ENCODE measurements around the gene FXYD3.

The FXYD3 gene

GRCh38 chr19:35090160-35090505 is 25.5 kb upstream of the FXYD3 start:
- H3K27ac ChIP-seq (ENCODE audit: poor library complexity, severe bottlenecking) = no peak overlapping the region
- ATAC-seq (ENCODE audit: low read depth) (no peak), DNase-seq (ENCODE audit: low spot score) (no peak)
- no peaks in the 10 kb centered on the region for H3K9me3 ChIP-seq (ENCODE audit: severe bottlenecking)
- TF ChIP-seq, protein P1, sequence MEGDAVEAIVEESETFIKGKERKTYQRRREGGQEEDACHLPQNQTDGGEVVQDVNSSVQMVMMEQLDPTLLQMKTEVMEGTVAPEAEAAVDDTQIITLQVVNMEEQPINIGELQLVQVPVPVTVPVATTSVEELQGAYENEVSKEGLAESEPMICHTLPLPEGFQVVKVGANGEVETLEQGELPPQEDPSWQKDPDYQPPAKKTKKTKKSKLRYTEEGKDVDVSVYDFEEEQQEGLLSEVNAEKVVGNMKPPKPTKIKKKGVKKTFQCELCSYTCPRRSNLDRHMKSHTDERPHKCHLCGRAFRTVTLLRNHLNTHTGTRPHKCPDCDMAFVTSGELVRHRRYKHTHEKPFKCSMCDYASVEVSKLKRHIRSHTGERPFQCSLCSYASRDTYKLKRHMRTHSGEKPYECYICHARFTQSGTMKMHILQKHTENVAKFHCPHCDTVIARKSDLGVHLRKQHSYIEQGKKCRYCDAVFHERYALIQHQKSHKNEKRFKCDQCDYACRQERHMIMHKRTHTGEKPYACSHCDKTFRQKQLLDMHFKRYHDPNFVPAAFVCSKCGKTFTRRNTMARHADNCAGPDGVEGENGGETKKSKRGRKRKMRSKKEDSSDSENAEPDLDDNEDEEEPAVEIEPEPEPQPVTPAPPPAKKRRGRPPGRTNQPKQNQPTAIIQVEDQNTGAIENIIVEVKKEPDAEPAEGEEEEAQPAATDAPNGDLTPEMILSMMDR (IDR thresholded peaks at IDR 0.05; ENCODE audit: poor library complexity, severe bottlenecking) = no peak
- no peaks in the 10 kb centered on the region for H3K27me3 ChIP-seq (ENCODE audit: insufficient read depth, poor library complexity, severe bottlenecking)
- no peak overlapping the region for H3K4me3 ChIP-seq (ENCODE audit: severe bottlenecking)
- no peaks in the 10 kb centered on the region for H3K4me1 ChIP-seq (ENCODE audit: insufficient read depth, poor library complexity, severe bottlenecking)
- H3K36me3 ChIP-seq (ENCODE audit: low read depth) = no peaks in the 10 kb centered on the region

GRCh38 chr19:35090506-35091214 is 25.0 kb upstream of the FXYD3 start:
- H3K4me3 ChIP-seq (ENCODE audit: severe bottlenecking) = no peak overlapping the region
- TF ChIP-seq, protein P1 (IDR thresholded peaks at IDR 0.05; ENCODE audit: poor library complexity, severe bottlenecking) = peak; percentile 80
- peaks cover under 1% of the 10 kb centered on the region for H3K4me1 ChIP-seq (ENCODE audit: insufficient read depth, poor library complexity, severe bottlenecking)
- H3K36me3 ChIP-seq (ENCODE audit: low read depth) = no peaks in the 10 kb centered on the region
- H3K27me3 ChIP-seq (ENCODE audit: insufficient read depth, poor library complexity, severe bottlenecking) = no peaks in the 10 kb centered on the region
- ATAC-seq (ENCODE audit: low read depth) (peak; percentile 65; the same call in 2 of the 3 replicates), DNase-seq (ENCODE audit: low spot score) (no peak)
- no peak overlapping the region for H3K27ac ChIP-seq (ENCODE audit: poor library complexity, severe bottlenecking)
- no peaks in the 10 kb centered on the region for H3K9me3 ChIP-seq (ENCODE audit: severe bottlenecking)

GRCh38 chr19:35093430-35093829 is 22.2 kb upstream of the FXYD3 start:
- H3K27ac ChIP-seq (ENCODE audit: poor library complexity, severe bottlenecking) = no peak overlapping the region
- H3K4me1 ChIP-seq (ENCODE audit: insufficient read depth, poor library complexity, severe bottlenecking) = peaks cover 6% of the 10 kb centered on the region
- no peak overlapping the region for H3K4me3 ChIP-seq (ENCODE audit: severe bottlenecking)
- H3K36me3 ChIP-seq (ENCODE audit: low read depth) = no peaks in the 10 kb centered on the region
- H3K9me3 ChIP-seq (ENCODE audit: severe bottlenecking) = no peaks in the 10 kb centered on the region
- no peaks in the 10 kb centered on the region for H3K27me3 ChIP-seq (ENCODE audit: insufficient read depth, poor library complexity, severe bottlenecking)
- DNase-seq (ENCODE audit: low spot score) (no peak), ATAC-seq (ENCODE audit: low read depth) (no peak)
- TF ChIP-seq, protein P1 (IDR thresholded peaks at IDR 0.05; ENCODE audit: poor library complexity, severe bottlenecking) = no peak

DNA sequence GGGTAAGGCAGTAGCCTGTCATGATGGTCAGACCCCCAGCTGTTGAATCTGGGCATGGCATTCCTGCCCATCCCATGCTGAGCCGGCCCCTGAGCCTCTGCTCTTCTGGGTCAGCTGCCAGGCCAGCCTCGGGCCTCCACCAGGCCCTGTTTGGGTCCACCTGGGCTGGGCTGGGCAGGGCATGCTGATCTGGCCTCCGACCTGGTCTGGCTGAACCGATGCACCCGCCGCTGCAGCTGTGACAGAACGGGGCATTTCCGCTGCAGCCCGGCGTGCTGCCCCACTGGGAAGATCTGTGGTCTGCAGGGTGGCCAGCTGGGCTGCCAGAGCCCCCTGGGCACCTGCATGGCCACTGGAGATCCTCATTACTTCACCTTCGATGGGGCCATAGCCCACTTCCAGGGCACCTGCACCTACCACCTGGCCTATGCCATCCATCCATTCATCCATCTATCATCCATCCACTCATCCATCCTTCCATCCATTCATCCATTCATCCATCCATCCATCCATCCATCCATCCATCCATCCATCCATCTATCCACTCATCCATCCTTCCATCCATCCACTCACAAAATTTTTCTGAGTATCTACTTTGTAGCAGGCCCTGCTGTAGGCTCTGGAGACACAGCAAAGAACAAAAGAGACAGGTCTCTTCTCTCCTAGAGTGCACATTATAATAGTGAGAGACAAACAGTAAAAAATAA is 21.5 kb upstream of the FXYD3 start:
- no peak overlapping the region for H3K4me3 ChIP-seq (ENCODE audit: severe bottlenecking)
- TF ChIP-seq, protein P1 (IDR thresholded peaks at IDR 0.05; ENCODE audit: poor library complexity, severe bottlenecking) = no peak
- peaks cover 8% of the 10 kb centered on the region for H3K4me1 ChIP-seq (ENCODE audit: insufficient read depth, poor library complexity, severe bottlenecking)
- ATAC-seq (ENCODE audit: low read depth) (no peak), DNase-seq (ENCODE audit: low spot score) (no peak)
- H3K36me3 ChIP-seq (ENCODE audit: low read depth) = no peaks in the 10 kb centered on the region
- no peaks in the 10 kb centered on the region for H3K9me3 ChIP-seq (ENCODE audit: severe bottlenecking)
- H3K27me3 ChIP-seq (ENCODE audit: insufficient read depth, poor library complexity, severe bottlenecking) = no peaks in the 10 kb centered on the region
- H3K27ac ChIP-seq (ENCODE audit: poor library complexity, severe bottlenecking) = no peak overlapping the region

DNA sequence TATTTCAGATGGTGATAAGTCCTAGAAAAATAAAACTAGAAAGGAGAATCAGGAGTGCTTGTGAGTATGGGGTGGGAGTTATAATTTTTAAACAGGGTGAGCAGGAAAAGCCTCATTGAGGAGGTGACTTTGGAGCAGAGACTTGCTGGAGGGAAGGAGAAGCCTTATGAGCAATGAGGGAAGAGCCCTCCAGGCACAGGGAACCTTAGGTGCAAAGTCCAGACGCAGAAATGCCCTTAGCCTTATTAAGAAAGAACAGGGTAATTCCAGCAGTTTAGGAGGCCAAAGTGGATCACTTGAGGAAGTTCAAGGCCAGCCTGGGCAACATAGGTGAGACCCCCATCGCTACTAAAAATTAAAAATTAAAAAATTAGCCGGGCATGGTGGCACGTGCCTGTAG is 21.0 kb upstream of the FXYD3 start:
- H3K27ac ChIP-seq (ENCODE audit: poor library complexity, severe bottlenecking) = no peak overlapping the region
- no peaks in the 10 kb centered on the region for H3K27me3 ChIP-seq (ENCODE audit: insufficient read depth, poor library complexity, severe bottlenecking)
- DNase-seq (ENCODE audit: low spot score) (no peak), ATAC-seq (ENCODE audit: low read depth) (no peak)
- no peaks in the 10 kb centered on the region for H3K9me3 ChIP-seq (ENCODE audit: severe bottlenecking)
- H3K4me3 ChIP-seq (ENCODE audit: severe bottlenecking) = no peak overlapping the region
- no peaks in the 10 kb centered on the region for H3K36me3 ChIP-seq (ENCODE audit: low read depth)
- TF ChIP-seq, protein P1 (IDR thresholded peaks at IDR 0.05; ENCODE audit: poor library complexity, severe bottlenecking) = no peak
- H3K4me1 ChIP-seq (ENCODE audit: insufficient read depth, poor library complexity, severe bottlenecking) = peaks cover 8% of the 10 kb centered on the region

Measured in RWPE2 (cell line).